Tibial nerve (tissue), 4 donors: ENCODE measurements around the gene RALGAPB.

ENCODE experiments used
- CTCF ChIP-seq, 5 experiments: fragments of 200-600 bp in 3 of 5; fragments of 450-650 bp in 2 of 5; sonication (generic) in 3 of 5; IDR thresholded peaks; one replicate each; pipeline ENCODE4 v1.5.1; 2016 to 2019; ENCODE audit warnings: antibody characterized with exemption in 5 of 5, mild to moderate bottlenecking in 3 of 5, moderate library complexity in 2 of 5
- EP300 ChIP-seq, 2 donors: sonication (generic); formaldehyde crosslinking; IDR thresholded peaks; one replicate each; pipeline ENCODE4 v1.6.1; 2017; ENCODE audit warnings: antibody characterized with exemption in 2 of 2, mild to moderate bottlenecking in 1 of 2

- TF ChIP-seq CTCF (IDR thresholded peaks at IDR 0.05) (no peak), EP300 (IDR thresholded peaks at IDR 0.05) (no peak)
Measured at GRCh38 chr20:38435555-38435939, 37.1 kb upstream of the RALGAPB start.
